Activated CD8-positive, alpha-beta memory T cell treated with anti-CD3 and anti-CD28 coated beads, Interleukin-2, amount 50 U/mL, for 4 hours (primary cell): ENCODE measurements around the gene TBC1D14.

Experiments used
- DNase-seq: peaks from one replicate; pipeline ENCODE4 v3.0.0-alpha.2; 2020

TBC1D14 gene

GRCh38 chr4:6955261-6955911 is 45.8 kb downstream of the TBC1D14 start:
- no peak for DNase-seq

- DNase-seq, result no peak
Observed at GRCh38 chr4:6956087-6956433, 46.4 kb downstream of the TBC1D14 start.

GRCh38 chr4:6956434-6957147 is 47.0 kb downstream of the TBC1D14 start:
- DNase-seq, result no peak

DNA sequence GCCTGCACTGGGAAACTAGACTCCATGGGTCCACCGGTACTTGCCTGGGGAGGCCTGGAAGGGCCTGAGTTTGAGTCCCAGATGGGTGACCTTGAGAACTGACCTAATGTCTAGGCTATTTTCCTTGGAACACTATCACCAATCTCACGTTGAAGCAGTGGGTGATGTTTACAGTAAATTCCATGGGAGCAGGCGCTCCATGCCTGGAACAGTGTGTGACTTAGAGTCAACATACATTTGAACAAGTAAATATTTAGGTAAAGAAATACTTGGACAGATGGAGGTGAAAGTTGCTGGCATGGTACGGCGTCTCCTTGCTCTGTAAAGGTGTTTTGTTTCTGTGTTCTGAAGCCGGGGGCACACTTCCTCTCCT is 47.5 kb downstream of the TBC1D14 start:
- no peak for DNase-seq

- no peak for DNase-seq
Observed at GRCh38 chr4:6957994-6958393, 48.4 kb downstream of the TBC1D14 start.

DNA sequence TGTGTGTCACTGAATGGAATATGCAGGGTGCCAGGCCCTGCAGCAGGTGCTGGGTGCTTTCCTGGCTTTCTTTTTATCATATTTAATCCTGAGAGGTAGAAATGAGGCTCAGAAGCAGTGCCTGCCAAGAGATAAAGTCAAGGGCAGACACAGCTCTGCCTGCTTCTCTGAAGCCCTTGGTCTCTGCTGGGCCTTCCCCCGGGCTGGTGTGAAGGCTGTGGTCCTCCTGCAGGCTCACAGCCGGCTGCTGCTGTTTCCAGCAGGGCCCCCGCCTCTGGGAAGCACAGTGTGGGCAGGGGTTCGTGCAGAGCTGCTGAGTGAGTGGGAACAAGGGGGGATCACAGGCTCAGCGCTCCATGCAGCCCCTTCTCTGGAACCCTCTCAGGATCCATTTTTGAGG is 49.6 kb downstream of the TBC1D14 start:
- no peak for DNase-seq

DNA sequence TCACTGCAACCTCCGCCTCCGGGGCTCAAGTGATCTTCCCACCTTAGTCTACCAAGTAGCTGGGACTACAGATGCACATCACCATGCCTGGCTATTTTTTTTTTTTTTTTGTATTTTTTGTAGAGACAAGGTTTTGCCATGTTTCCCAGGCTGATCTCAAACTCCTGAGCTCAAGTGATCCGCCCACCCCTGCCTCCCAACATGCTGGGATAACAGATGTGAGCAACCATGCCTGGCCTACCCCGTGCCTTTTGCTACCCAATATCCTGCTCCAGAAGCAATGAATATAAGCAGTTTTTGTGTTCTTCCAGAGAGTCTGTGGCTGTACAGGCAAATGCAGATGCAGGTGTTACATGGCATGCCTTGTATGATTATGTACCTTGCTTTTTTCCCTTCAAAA is 50.5 kb downstream of the TBC1D14 start:
- no peak for DNase-seq

- no peak for DNase-seq
Observed at GRCh38 chr4:6960628-6961412, 51.2 kb downstream of the TBC1D14 start.

DNA sequence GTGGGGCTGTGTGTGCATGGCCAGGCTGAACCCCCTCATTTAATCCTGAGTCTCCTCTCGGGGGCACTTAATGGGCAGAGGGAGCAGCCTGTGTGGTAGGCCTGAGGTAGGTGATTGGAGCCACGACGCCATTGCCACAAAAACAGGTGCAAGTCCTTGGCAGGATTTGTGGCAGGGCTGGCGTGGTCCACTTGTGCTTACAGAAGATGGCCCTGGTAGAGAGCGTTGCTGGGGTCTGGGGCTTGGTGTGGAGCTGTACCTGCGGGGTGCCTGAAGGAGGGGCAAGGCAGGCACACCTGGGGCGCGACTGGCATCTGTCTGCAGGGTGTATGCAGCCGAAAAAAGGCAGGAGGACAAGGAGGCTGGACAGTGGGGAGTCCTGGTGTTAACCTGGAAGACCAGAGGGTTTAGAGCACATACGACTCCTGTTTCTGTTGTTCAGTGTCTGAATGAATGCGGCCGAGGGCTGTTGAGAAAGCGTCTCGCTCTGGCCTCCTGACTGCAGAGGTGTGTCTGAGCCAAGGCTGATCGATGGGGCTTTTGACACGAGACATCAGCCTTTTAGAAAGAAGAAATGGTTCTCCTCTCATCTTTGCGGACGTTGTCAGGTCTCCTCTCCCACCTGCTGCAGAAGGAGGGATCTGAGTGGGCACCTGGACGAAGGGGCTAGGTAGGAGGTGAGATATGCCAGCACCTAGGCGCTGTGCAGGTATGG is 52.0 kb downstream of the TBC1D14 start:
- no peak for DNase-seq

DNA sequence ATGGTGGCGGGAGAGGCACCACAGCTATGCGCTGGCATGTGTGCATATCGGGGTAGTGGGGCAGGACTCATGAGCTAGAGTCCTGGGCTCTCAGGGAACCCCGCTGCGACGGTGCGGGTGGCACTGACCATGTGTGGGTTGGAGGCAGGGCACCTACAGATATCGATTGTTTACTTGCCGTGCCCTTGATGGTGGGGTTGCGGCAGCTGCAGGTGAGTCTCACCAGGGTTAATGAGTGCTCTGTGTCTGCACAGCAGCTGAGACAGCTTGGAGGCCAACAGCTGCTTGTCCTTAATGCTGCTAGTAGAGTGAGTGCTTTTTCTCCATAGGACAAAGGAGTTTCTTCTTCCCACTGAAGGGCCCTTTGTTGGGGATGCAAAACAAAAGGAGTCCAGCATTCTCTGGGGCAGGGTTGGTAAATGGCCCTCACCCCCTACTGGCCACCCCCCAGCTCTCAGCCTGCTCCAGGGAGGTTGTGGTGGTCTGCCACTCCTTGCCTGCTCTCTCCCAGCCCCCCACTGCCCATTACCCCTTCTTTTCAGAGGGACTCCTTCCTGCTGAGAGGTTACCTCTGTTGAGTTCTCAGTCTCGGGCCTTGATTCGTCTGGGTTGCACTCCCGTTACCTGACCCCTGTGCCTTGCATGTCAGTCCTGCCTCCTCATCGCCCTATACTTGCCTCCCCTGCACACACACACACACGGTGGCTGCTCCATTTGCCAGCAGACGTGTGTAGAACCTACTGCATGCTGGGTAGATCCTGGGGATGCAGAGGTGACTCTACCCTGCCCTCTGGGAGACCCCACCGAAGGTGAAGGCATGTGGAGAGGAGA is 52.8 kb downstream of the TBC1D14 start:
- no peak for DNase-seq

DNA sequence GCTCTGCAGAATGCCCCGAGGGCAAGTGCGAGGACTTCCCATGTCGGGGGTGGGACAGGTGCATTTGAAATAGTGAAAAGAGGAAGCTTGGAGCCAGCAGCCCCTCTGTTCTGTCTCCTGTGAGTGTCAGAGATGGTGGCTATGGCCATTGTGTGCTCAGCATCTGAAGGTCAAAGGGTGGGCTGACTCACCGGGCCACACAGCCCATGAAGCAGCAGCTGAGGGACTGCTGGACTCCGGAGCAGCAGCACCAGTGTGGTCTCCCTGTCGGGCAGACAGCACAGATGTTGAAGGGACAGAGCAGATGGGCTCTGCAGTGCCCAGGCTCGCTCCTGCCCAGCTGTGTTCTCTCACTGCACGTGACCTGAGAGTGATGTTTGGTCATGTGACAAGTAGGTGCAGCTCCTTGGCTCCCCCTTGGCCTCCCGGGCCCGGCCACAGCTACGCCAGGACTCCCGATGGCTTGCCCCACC is 53.5 kb downstream of the TBC1D14 start:
- no peak for DNase-seq

GRCh38 chr4:6964858-6965257 is 55.2 kb downstream of the TBC1D14 start:
- no peak for DNase-seq

DNA sequence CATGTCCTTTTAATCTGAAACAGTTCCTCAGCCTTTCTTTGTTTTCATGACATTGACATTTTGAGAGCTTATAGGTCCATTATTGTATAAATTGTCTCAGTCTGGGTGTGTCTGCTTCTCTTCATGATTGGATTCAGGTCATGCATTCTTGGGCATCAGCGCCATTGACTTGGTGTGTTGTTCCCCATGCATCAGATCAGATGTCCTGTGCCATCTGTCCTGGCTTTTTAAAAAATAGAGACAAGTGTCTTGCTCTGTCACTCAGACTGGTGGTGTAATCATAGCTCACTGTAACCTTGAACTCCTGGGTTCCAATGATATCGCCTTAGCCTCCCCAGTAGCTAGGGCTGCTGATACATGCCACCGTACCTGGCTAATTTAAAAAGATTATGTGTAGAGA is 55.7 kb downstream of the TBC1D14 start:
- no peak for DNase-seq

DNA sequence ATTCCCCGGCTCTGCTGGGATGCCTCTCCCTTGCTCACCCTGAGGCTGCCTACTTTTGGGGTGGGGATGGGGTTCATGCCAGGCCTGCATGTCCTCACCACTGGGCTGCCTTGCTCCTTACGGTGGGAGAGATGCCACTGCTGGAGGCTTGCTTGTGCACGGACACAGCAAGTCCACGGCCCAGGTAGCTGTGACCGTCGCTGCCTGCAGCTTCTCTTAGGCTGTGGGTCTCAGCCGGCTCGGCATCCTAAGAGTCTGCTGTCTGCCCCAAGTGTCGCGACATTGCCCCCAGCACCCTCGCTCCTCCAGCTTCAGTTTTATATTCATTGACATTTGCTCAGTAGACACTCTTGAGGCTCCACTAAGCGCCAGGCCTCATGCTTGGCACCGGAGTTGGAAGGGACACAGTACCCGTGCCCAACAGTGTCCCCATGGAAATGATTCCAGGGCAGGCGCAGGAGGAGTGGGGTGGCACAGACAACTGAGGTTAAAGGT is 58.3 kb downstream of the TBC1D14 start:
- DNase-seq, result no peak

DNA sequence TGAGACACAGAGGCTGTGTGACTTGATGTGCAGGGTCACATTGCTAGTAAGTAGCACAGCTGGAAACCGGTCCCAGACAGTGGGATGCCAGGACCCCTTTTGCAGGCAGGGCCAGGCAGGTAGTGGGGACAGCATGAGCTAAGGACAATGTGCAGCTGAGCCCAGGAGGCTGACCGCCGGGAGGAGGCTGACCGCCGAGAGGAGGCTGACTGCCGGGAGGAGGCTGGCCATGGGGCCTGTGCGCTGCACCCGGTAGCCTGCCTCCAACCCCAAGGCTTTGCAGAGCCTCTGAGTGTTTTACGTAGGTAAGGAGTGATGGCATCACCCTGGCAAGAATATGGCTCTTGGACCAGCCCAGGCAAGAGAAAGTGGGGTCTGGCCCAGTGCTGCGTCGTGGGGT is 58.9 kb downstream of the TBC1D14 start:
- no peak for DNase-seq

DNA sequence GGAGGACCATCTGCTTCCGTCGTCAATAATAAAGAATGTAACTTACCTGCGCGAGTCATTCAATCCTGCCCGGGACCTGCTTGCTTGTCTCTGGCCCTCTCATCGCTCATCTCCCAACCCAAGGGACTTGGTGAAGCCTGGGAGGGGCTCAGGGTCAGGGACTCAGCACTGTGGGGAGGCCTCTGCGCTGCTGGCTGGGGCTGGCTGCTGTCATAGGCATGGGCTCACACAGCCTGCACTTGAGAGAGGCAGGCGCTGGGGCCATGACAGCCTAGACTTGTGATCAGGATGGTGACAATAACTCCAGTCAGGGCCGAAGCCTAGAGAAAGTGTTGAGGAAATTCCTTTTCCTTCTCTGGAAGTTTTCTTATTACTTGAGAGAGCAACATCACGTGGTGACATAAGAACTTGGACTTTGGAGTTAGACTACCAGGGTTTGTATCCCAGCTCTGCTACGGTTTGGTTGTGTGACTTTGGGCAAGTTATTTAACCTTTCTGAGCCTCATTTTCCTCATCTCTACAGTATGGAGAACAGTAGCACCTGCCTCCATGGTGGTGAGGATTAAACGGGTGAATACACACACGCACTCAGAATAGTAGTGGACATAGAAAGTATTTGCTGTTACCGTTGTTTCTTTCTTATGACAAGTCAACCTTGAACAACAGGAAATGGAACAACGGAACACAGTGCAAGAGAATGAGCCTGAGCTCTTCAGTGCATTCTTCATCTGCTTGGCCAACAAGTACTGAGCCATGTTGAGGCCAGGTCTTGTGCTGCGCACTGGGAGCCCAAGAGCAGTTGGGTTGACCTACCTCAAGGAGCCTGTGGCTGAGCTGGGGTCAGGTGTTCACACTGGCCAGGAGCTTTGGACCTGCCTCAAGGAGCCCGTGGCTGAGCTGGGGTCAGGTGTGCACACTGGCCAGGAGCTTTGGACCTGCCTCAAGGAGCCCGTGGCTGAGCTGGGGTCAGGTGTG is 60.5 kb downstream of the TBC1D14 start:
- no peak for DNase-seq

GRCh38 chr4:6971536-6972374 is 62.1 kb downstream of the TBC1D14 start:
- DNase-seq, result no peak

DNA sequence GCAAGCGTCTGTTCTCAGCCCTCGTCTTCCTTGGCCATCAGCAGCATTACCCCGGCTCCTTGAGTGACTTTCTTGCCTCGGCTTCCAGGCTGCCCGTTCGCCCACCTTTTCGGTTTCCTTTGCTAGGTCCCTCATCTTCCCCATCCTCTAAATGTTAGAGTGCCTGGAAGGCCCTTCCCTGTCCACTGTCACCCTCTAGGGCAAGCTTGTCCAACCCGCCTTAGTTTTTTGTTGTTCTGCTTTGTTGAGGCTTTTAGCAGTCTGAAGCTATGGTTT is 62.7 kb downstream of the TBC1D14 start:
- no peak for DNase-seq

DNA sequence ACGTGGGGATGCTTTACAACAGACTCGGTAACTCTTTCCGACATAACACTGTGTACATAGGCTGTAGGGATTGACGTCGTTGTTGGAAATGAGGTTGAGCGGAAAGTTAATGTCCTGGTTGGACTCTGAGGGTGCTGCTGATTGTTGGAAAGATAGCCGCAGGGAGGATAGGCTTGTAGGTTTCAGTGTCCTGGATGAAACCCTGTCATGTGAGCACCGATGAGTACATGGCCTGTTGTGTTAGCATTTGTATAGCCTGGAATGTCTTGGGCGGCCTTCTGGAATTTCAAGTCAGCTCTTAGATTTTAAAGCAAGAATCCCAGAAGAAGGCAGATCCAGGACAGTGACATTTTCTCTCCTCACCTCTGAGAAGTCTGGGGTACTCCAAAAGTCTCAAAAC is 63.3 kb downstream of the TBC1D14 start:
- DNase-seq, result no peak

DNA sequence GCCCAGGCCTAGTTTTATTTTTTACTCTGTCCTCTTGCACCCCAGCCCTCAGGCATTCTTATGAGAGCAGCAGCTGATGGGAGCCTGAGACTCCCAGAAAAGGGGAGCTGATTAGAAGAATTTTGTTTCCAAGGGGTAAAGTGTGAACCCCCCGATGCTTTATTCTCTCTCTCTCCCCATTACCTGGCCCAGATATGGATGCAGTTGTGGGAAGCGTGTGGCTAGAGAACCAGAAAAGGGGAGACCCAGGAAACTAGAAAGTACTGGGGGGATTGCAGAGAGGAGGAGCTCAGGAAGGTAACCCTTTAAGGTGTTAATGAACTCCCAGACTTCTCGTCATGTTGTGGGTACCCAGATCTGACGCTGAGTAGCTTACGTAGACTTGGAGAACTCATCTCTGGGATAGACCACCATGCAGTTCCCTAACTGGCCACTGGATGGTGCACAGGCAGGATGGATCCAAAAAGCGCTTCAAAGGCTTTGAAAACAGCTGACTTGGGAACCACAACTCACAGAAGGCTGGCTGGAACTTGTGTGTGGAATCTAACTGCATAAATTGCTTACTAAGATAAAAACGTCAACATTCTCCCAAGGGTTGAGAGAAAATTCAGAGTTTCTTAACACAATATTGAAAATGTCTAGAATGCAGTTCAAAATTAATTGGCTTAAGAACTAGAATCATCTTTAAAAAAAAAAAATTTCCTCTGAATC is 64.7 kb downstream of the TBC1D14 start:
- DNase-seq, result peak; percentile 85
